RCC 7860 (cell line): ENCODE results near the gene USP54.

ENCODE experiments used
- DNase-seq: peaks from one replicate; pipeline ENCODE4 v3.0.0-alpha.2; 2015; ENCODE audit warnings: low spot score
- FAIRE-seq: peaks from 2 replicates; lab custom pipeline; 2012; peaks lifted over from hg19 to GRCh38; lab: Jason Lieb, UNC

The USP54 gene

DNA sequence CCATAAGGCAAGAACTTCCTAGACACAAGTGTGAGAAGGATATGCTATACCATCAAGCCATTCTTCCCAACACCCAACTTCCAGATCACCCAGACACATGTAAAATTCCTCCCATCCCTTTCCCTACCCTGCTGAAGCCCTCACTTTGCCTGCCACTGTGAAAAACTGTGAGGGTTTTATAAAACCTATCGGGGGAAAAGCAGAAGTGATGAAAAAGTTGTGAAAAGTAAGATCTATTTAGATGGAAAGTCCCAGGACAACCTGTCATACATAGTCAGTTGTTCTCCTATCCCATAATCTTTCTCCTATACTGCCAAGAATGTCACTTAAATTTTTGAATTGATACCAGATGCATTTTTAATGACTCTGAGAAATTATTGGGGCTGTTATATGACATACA, 56.3 kb downstream of the USP54 start:
- DNase-seq (no peak), FAIRE-seq (no peak)

- FAIRE-seq: peak; percentile 82
These were observed 61.9 kb downstream of the USP54 start for GRCh38 chr10:73529089-73529832.

GRCh38 chr10:73522263-73522662, 68.9 kb downstream of the USP54 start:
- FAIRE-seq: no peak
- no peak for DNase-seq

More at GRCh38 chr10:73529089-73529832, 61.9 kb downstream of the USP54 start:
- DNase-seq: peak; percentile 79

GRCh38 chr10:73519336-73519735, 71.8 kb downstream of the USP54 start:
- DNase-seq: no peak
- no peak for FAIRE-seq

GRCh38 chr10:73517166-73517888, 73.8 kb downstream of the USP54 start:
- FAIRE-seq: no peak
- DNase-seq: no peak

- DNase-seq (no peak), FAIRE-seq (no peak)
These were observed 78.9 kb downstream of the USP54 start for GRCh38 chr10:73512207-73512743.

DNA sequence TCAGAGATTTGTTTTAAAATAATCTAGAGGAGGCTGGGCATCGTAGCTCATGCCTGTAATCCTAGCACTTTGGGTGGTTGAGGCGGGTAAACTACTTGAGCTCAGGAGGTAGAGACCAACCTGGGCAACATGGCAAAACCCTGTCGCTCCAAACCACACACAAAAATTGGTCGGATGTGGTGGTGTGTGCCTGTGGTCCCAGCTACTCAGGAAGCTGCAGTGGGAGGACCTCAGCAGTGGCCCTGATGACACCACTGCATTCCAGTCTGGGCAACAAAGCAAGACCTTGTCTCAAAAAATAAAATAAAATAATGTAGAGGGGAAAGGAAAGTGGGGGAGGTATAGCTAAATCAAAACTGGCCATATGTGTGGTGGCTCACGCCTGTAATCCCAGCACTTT, 81.4 kb downstream of the USP54 start:
- DNase-seq (no peak), FAIRE-seq (no peak)

DNA sequence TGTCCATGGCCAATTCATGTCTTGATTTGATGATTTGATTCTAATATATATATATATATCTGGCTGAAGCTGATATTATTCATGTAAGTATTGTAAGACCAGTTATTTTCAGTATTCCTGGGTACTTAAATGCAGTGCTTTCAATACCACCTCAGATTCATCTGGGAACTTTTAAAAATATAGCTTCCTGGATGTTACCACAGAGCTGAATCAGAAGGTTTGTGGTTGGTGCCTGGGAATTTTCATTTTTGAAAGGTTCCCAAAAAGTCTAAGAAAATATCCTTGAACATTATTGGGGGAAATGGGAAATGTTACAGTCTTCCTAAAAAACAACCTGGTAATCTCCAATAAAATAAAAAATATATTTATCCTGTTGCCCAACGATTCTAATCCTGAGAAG, 84.7 kb downstream of the USP54 start:
- FAIRE-seq (peak; percentile 53), DNase-seq (no peak)

- FAIRE-seq: no peak
- DNase-seq: no peak
These were observed 85.1 kb downstream of the USP54 start for GRCh38 chr10:73506074-73506473.

DNA sequence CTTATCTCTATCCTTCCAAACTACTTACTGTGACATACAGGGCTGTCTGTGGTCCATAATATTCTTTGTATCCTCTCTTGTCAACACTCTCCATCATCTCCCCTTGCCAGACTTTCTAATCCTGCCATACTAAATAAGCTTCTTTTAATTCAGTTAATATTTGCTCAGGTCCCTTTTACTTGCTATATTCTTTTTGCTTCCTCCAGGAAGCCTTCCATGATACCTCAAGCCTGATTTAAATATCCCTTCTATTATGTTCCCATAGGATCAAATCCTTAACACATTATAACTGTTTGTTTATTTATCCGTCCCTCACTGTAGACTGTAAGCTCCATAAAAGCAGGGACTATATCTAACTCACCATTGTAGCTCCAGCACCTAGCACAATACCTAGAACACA, 88.1 kb downstream of the USP54 start:
- FAIRE-seq (no peak), DNase-seq (no peak)

- no peak for DNase-seq
- no peak for FAIRE-seq
These were observed 89.5 kb downstream of the USP54 start for GRCh38 chr10:73501651-73502050.

GRCh38 chr10:73497623-73498022, 93.5 kb downstream of the USP54 start:
- no peak for FAIRE-seq
- no peak for DNase-seq

DNA sequence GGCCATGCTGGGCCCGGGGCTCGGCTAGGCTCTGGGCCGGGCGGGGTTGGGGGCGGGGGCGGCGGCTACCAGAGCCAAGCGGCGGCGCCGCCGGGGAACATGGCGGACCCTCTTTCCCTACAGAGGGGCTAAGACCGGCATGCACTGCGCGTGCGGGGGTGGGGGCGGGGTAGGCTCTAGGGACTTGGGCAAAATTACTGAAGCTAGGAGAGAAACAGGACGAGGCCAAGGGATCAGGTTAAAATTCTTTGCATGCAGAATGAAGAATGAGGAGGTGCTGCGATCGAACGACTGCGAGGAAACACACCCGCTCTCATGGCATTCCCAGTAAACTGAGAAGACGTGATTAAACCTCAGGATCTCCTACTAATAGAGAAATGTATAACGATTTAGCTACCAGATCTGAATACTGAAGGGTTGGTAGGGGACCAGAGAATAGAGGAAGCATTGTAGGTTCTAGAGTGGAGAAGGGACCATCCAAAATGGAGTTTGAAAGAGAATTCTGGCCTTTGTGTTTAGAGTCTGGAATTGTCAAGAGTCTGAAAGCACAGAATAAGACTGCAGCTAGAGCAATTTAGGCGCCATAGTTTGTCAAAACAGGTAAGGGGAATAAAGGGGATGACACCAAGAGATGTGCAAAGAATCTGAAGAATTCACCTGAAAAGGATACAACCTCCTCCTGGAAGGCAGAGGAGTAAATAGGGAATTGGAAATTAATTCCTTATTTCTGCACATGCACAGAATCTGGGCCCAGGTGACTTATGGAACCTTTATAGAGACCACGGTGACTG, 95.1 kb downstream of the USP54 start, which contains the start of gene PPP3CB:
PPP3CB (minus strand) TSS at position 141 of the 791 bp plus-strand sequence; CDS start at position 6, 135 bp downstream.
- FAIRE-seq (peak; percentile 52), DNase-seq (peak; percentile 88)

GRCh38 chr10:73495226-73495883, 95.8 kb downstream of the USP54 start:
- DNase-seq (peak; percentile 87), FAIRE-seq (no peak)

- DNase-seq: no peak
- no peak for FAIRE-seq
These were observed 96.3 kb downstream of the USP54 start for GRCh38 chr10:73494877-73495225.

DNA sequence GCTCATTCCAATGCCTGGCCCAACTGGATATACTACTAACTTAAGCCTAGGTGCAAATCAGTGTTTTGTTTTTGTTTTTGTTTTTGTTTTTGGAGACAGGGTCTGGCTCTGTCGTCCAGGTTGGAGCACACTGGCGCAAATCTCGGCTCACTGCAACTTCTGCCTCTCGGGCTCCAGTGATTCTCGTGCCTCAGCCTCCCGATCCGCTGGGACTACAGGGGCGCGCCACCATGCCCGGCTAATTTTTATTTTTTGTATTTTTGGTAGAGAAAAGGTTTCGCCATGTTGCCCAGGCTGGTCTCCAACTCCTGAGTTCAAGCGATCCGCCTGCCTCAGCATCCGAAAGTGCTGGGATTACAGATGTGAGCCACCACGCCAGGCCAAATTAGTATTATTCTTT, 96.9 kb downstream of the USP54 start:
- DNase-seq (no peak), FAIRE-seq (no peak)

DNA sequence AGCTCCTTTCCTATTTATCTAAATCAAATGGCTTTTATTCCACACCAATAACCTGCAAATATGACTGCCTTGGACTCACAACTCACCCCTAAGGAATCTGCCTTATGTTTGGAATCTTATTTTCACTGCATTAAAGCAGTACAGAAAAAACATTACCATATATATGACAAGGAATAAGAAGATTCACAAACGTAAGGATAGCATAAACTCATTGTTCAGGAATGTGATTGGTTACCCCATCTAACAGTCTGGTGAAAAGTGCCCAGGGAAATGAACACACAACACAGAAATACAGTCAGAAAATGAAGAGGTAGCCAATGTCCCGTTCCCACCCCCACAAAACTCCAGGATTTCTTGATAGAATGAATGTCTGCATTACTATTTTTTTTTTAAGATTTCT, 97.4 kb downstream of the USP54 start:
- FAIRE-seq (peak; percentile 16), DNase-seq (peak; percentile 66)

DNA sequence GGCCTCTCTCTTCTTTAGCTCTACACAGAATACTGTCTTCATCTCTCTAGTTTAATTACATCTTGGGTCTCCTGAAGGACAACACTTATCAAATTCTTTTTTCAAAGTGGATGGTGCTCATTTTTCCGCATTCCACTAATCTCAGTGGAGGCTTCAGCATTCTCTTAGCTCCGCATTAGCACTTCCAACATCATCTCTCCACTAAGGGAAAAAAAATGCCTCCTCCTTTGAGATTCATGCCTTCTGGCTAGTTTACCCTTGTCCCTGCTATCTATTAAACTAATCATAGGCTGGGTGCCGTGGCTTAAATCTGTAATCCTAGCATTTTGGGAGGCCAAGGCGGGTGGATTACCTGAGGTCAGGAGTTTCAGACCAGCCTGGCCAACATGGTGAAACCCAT, 104.5 kb downstream of the USP54 start:
- DNase-seq (no peak), FAIRE-seq (no peak)

- no peak for FAIRE-seq
- no peak for DNase-seq
These were observed 105.8 kb downstream of the USP54 start for GRCh38 chr10:73485320-73485719.

- peak; percentile 78 for DNase-seq
- FAIRE-seq: peak; percentile 92
These were observed 111.0 kb downstream of the USP54 start for GRCh38 chr10:73480158-73480557.

GRCh38 chr10:73478636-73479035, 112.5 kb downstream of the USP54 start:
- DNase-seq (no peak), FAIRE-seq (no peak)
